Neural progenitor cell (in vitro differentiated cells): ENCODE data around the gene AQP6.

Experiments
- CTCF ChIP-seq: fragments of 200-600 bp; sonication (generic); IDR thresholded peaks from 2 replicates; pipeline ENCODE4 v1.5.1; 2017; ENCODE audit warnings: antibody characterized with exemption, mild to moderate bottlenecking
- EZH2 ChIP-seq: fragments of 200-600 bp; sonication (generic); IDR thresholded peaks from 2 replicates; pipeline ENCODE4 v1.6.1; 2017; ENCODE audit warnings: antibody characterized with exemption, mild to moderate bottlenecking, moderate library complexity
- EZH2phosphoT487 ChIP-seq: fragments of 200-600 bp; sonication (generic); IDR thresholded peaks from 2 replicates; pipeline ENCODE4 v1.6.1; 2017; ENCODE audit warnings: antibody characterized with exemption

GRCh38 chr12:49941556-49942511 is 30.9 kb upstream of the AQP6 start:
- TF ChIP-seq CTCF (no peak), EZH2 (no peak), EZH2phosphoT487 (no peak)
